HL-60/S4 treated with retinoic acid at 250 ng/mL for 4 days and 3 days (cell line): ENCODE measurements around the gene IRAK1.
"Not testable (repeated sequence)": the region's sequence is repeated elsewhere in the genome, so short reads cannot be mapped to it uniquely, and the experiment has no call there.

Experiments used
- in situ Hi-C: fragments of 300-500 bp; cut with MboI; formaldehyde crosslinking; loops from 2 replicates; pipeline ENCODE4 v1.7.0; 2022; ENCODE audit warnings: low sequenced_read_pairs

IRAK1 gene

GRCh38 chrX:154000051-154000450 is 19.7 kb downstream of the IRAK1 start:
- in situ Hi-C loops = no loop called here

GRCh38 chrX:153999359-154000037 is 20.2 kb downstream of the IRAK1 start:
- in situ Hi-C loops = no loop called here

- in situ Hi-C loops = no loop called here
Measured at GRCh38 chrX:153995504-153995903, 24.2 kb downstream of the IRAK1 start.

- in situ Hi-C loops = not testable (repeated sequence)
Measured at GRCh38 chrX:153994398-153994797, 25.3 kb downstream of the IRAK1 start.

DNA sequence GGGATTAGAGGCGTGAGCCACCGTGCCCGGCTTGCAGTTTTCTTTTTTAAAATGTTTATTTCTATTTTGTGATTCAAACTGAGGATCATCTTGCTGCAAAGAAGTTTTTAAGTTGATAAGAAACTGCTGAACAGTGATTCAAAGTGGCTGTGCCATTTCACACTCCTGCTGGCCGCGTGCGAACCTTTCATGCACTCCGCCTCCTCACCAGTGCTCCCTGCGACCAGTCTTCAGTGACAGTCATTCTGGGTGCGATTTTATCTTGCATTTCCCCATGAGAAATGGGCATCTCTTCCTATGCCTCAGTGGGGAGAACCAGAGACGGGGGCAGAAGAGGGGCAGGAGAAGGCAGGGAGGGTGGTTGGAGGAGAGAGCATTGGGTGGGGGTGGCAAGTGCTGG is 25.7 kb downstream of the IRAK1 start:
- in situ Hi-C loops = no loop called here

GRCh38 chrX:153993079-153993478 is 26.6 kb downstream of the IRAK1 start:
- in situ Hi-C loops = no loop called here

- in situ Hi-C loops = no loop called here
Measured at GRCh38 chrX:153992180-153992579, 27.5 kb downstream of the IRAK1 start.

GRCh38 chrX:153991013-153991580 is 28.6 kb downstream of the IRAK1 start:
- in situ Hi-C loops = no loop called here

DNA sequence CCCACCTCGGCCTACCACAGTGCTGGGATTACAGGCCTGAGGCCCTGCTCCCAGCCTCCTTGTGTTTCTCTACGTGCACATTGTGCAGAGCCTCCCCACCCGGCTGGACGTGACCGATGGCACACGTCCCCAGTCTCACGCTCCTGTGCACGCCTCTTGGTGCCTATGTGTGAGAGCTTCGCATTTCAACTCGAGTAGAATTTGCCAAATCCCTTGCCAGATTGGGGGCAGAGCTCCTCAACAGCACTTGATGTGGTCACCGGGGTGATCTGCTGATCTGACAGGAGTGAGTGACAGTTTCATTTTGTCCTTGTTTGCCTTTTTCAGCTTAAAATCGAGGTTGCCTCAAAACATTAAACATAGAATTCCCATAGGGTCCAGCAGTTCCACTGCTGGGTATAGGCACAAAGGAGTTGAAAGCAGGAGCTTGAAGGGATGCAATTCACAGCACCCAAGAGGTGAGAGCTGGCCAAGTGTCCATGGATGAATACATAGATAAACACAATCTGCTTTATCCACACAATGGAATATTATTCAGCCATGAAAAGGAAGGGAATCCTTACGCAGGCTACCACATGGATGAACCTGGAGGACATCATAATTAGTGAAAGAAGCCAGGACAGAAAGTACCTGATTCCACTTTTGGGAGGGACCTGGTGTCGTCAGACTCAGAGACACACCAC is 29.6 kb downstream of the IRAK1 start:
- in situ Hi-C loops = no loop called here

DNA sequence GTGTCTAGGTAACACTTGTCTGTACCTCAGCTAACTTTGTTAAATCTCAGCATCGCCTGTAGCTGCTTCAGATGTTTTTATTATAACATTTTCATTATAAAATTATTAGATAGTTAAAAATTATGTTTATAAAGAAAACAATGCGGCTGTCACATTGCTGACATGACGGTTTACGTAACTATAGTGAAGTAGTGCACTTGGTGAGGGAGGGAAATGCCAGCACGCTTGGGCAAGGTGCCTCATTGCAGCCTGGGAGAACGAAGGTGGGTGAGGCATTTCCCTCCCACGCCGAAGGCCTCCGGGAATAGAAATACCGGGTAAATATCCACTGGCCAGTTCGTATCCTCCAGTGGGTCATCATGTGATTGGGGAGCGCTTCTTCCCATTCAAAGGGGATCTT is 31.2 kb downstream of the IRAK1 start:
- in situ Hi-C loops = no loop called here

GRCh38 chrX:153984351-153985178 is 35.1 kb downstream of the IRAK1 start:
- in situ Hi-C loops = no loop called here

DNA sequence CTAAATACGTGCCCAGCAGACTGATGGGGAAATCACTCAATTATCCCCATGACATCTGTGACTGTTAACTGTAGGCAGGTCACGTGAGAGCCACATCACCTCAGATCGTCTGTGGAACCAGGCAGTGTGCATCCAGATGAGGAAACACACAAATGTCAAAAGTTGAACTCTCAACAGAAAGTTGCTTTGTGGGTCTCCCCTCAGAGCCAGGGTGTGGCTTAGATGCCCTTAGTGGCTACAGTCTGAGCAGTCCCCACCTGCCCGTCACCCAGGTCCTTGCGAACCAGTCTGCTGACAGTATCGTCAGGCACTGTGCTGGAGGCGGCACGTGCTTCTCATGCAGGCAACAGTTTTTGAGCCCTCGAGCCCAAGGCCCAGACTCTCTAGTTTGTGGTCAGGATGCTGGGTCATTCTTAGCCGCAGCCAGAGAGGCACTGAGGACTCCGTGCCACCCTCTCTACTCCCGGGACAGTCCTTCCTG is 36.3 kb downstream of the IRAK1 start:
- in situ Hi-C loops = no loop called here

DNA sequence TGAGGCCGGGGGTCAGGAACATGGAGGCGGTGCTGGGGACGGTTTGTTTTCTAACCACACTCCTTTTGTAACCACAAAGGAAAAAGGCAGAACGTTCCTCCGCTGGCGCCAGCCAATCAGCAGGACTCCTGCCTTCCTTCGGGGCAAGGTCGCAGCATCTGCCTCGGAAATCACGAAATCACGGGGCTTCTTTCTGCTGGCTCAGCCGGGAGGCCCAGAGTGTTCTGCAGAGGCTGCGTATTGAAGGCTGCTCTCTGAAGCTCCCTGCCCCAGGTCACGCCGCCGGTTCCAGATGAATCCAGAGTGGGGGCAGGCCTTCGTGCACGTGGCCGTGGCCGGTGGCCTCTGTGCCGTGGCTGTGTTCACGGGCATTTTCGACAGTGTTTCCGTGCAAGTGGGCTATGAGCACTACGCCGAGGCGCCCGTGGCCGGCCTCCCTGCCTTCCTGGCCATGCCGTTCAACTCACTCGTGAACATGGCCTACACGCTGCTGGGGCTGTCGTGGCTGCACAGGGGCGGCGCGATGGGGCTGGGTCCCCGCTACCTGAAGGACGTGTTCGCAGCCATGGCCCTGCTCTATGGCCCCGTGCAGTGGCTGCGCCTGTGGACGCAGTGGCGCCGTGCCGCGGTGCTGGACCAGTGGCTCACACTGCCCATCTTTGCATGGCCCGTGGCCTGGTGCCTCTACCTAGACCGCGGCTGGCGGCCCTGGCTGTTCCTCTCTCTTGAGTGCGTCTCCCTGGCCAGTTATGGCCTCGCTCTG is 37.8 kb downstream of the IRAK1 start:
- in situ Hi-C loops = no loop called here

DNA sequence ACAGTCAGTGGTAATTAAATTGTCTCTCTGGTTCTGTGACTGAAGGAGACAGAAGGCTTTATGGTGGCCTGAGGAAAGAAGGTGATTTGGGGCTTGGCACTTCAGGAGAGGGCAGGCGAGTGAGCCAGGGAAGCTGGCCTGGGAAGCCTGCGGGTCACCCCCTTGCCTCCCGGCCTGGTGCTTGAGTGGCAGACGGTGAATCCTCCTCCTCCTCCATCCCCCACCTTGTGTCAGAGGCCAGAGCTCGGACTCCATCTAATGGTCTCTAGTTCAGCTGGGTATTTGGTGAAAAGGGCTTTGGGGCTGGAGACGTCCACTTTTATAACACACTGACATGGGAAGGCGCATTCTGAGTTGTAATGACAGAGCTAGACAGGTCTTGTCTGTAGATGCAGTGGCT is 38.5 kb downstream of the IRAK1 start:
- in situ Hi-C loops = no loop called here

- in situ Hi-C loops = not testable (repeated sequence)
Measured at GRCh38 chrX:153980394-153980793, 39.3 kb downstream of the IRAK1 start.

- in situ Hi-C loops = no loop called here
Measured at GRCh38 chrX:153974726-153975286, 44.9 kb downstream of the IRAK1 start.

DNA sequence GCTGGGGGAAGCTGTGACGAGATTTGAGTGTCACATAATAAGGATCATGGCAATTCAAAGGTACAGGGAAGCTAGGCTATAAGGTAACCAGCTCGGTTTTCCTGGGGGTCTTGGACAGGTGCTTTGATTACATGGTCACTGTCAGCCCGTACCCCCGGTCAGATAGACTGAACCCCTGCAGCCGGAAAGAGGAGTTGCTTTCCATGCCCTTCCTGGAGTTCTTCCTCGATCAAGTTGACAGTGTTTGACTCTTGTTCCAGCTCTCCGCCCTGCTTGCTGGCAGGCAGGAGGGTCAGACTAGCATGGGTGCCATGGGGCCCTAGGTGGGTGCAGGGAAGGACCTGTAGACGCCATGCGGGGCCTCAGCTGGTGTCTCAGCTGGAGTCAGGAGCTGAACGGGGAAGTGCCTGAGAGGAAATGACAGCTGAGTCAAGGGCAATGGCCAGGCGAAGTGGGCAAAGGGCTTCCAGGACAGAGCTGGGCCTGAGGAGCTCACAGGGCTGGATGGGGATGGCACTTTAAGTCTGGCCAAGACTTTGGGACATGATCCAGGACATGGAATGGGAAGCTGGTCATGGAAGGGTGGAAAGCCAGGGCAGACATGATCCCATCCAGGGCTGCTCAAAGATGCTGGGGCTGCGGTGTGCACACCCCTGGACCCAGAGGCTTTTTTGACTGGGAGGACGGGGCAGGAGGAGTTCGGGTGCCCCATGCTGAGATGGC is 45.5 kb downstream of the IRAK1 start:
- in situ Hi-C loops = no loop called here

DNA sequence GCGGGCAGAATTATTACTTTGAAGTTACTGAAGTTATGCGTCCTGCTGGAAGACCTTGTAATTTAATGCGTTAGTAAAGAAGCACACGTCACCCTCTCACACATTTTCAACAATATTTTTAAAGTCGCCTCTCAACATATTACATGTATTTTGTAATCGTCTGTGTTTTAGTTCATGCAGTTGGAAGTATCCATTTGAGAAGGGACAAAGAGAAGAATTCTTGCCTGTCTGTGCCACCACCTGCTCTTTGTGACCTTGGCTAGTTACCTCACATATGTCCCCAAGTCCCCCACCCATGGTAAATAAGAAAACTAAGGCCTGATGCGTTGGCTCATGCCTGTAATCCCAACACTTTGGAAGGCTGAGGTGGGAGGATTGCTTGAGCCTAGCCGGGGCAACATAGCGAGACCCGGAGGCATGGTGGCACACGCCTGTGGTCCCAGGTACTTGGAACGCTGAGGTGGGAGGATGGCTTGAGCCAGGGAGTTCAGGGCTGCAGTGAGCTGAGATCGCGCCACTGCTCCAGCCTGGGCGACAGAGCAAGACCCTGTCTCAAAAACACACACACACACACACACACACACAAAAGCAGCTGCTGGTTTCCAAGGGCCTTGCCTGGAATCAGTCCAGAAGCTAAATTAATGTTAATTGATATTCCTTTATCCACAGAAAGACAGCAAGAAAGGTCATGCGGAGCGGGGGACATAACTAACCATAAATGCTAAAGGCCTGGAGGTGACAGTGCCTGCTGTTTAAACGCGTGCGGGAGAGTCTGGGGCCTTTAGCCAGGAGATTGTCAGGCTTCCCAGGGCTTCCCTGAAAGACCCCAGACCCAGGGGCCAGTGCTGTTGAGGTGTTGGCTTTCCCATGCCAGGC is 46.3 kb downstream of the IRAK1 start:
- in situ Hi-C loops = no loop called here
